D721Med (cell line): ENCODE results near the gene CSF3.

Experiments
- DNase-seq: peaks from one replicate; pipeline ENCODE4 v3.0.0; 2011; ENCODE audit warnings: low spot score; ENCODE audit not compliant: insufficient read length
- FAIRE-seq: peaks from 2 replicates; lab custom pipeline; 2011; peaks lifted over from hg19 to GRCh38; lab: Jason Lieb, UNC
- CTCF ChIP-seq: IDR thresholded peaks from 2 replicates; pipeline ENCODE4 v1.5.1; 2012; ENCODE audit warnings: mild to moderate bottlenecking, control low read depth; ENCODE audit not compliant: insufficient read depth; ENCODE audit errors: missing control alignments

Gene CSF3, protein sequence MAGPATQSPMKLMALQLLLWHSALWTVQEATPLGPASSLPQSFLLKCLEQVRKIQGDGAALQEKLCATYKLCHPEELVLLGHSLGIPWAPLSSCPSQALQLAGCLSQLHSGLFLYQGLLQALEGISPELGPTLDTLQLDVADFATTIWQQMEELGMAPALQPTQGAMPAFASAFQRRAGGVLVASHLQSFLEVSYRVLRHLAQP

GRCh38 chr17:40015005-40015997 is at the start of gene CSF3:
TSS of gene CSF3 (plus strand) at chr17:40015440. CDS start at chr17:40015475, 35 bp downstream.
- FAIRE-seq (no peak), DNase-seq (peak; percentile 8)
- no peak for TF ChIP-seq CTCF

- DNase-seq: no peak
- no peak for FAIRE-seq
- TF ChIP-seq CTCF: no peak
These were observed 48.5 kb upstream of the CSF3 start for GRCh38 chr17:39966771-39967170.

GRCh38 chr17:39968761-39969160 is 46.5 kb upstream of the CSF3 start:
- TF ChIP-seq CTCF: no peak
- FAIRE-seq (no peak), DNase-seq (no peak)

- DNase-seq: no peak
- no peak for FAIRE-seq
- TF ChIP-seq CTCF: no peak
These were observed 45.9 kb upstream of the CSF3 start for GRCh38 chr17:39969375-39969774.

DNA sequence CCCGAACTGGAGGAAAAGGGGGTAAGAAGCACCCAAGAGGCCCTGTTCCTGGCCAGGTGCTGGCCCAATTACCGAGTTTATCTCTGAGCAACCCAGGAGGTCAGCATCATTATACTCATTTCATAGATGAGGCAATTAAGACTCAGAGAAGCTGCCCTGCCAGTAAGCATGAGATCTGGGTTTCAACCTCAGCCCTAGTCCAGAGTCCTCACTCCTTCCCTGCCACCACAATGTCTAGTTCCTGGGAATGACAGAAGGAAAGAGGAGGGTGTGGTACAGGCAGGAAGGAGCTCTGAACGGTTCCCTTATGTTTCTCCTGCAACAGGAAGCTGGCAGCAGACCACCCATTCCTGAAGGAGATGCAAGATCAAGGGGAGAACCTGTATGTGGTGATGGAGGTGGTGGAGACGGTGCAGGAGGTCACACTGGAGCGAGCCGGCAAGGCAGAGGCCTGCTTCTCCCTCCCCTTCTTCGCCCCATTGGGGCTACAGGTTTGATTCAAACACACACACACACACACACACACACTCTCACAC is 45.0 kb upstream of the CSF3 start:
- TF ChIP-seq CTCF: no peak
- DNase-seq: no peak
- no peak for FAIRE-seq

DNA sequence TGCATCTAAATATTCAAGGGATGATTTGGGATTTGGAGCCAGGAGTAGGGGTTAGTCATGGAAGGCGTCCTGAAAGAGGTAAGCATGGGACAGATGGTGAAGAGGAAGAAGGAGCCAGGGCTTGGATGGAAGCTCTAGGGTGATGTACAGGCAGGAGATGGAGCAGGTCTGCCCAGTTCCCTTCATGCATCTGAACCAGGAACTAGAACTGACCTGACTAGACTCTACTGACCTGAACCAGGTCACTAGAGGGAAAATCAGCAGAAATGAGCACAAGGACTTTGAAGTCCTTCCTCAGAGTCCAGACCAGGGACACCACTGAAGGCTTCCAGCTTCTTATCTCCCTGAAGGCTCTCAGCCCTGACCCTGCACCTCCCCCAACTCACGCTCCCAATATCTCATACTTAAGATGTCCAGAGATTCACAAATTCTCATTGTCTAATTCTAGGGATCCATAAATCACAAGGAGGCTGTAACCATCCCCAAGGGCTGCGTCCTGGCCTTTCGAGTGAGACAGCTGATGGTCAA is 44.1 kb upstream of the CSF3 start:
- DNase-seq: no peak
- no peak for TF ChIP-seq CTCF
- FAIRE-seq: no peak
